Measurements from ENCODE around the gene UBE2M. TPM values are rescaled to one million over a fixed set of nuclear protein-coding genes. Genes with fewer than 3 reads are reported as not detected.

UBE2M gene
- total RNA-seq, 2 donors from 2014 or later: 17.1 to 18.9 TPM

- DNase-seq (ENCODE audit: low spot score) (no peak), ATAC-seq (ENCODE audit: insufficient number of reproducible peaks, low FRiP score, low read depth) (no peak)
- TF ChIP-seq, protein P1, sequence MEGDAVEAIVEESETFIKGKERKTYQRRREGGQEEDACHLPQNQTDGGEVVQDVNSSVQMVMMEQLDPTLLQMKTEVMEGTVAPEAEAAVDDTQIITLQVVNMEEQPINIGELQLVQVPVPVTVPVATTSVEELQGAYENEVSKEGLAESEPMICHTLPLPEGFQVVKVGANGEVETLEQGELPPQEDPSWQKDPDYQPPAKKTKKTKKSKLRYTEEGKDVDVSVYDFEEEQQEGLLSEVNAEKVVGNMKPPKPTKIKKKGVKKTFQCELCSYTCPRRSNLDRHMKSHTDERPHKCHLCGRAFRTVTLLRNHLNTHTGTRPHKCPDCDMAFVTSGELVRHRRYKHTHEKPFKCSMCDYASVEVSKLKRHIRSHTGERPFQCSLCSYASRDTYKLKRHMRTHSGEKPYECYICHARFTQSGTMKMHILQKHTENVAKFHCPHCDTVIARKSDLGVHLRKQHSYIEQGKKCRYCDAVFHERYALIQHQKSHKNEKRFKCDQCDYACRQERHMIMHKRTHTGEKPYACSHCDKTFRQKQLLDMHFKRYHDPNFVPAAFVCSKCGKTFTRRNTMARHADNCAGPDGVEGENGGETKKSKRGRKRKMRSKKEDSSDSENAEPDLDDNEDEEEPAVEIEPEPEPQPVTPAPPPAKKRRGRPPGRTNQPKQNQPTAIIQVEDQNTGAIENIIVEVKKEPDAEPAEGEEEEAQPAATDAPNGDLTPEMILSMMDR (IDR thresholded peaks at IDR 0.05): no peak
- Histone ChIP-seq H3K4me3 (no peak overlapping the region), H3K27ac (no peak overlapping the region), H3K36me3 (peaks cover 16% of the 10 kb centered on the region), H3K27me3 (replicated peaks; ENCODE audit: insufficient read depth) (no peaks in the 10 kb centered on the region), H3K4me1 (ENCODE audit: control insufficient read depth in 1 of 2, low read depth in 2 of 2) (peaks cover 0 to 6% of the 10 kb centered on the region in 2 donors), H3K9me3 (no peaks in the 10 kb centered on the region)
Measured at GRCh38 chr19:58584498-58585441, 26.4 kb upstream of the UBE2M start.

GRCh38 chr19:58582985-58583384, 24.6 kb upstream of the UBE2M start:
- Histone ChIP-seq H3K27ac (no peak overlapping the region), H3K36me3 (peaks cover 16% of the 10 kb centered on the region), H3K4me3 (no peak overlapping the region), H3K9me3 (no peaks in the 10 kb centered on the region), H3K27me3 (replicated peaks; ENCODE audit: insufficient read depth) (no peaks in the 10 kb centered on the region), H3K4me1 (ENCODE audit: control insufficient read depth in 1 of 2, low read depth in 2 of 2) (peaks cover 0 to 6% of the 10 kb centered on the region in 2 donors)
- ATAC-seq (ENCODE audit: insufficient number of reproducible peaks, low FRiP score, low read depth) (no peak), DNase-seq (ENCODE audit: low spot score) (no peak)
- TF ChIP-seq, protein P1 (IDR thresholded peaks at IDR 0.05): no peak

GRCh38 chr19:58581227-58582141, 23.1 kb upstream of the UBE2M start:
- no peaks in the 10 kb centered on the region for H3K9me3 ChIP-seq
- H3K27me3 ChIP-seq (replicated peaks; ENCODE audit: insufficient read depth): no peaks in the 10 kb centered on the region
- no peak overlapping the region for H3K4me3 ChIP-seq
- DNase-seq (ENCODE audit: low spot score) (peak; percentile 45), ATAC-seq (ENCODE audit: insufficient number of reproducible peaks, low FRiP score, low read depth) (peak; percentile 74)
- peaks cover 16% of the 10 kb centered on the region for H3K36me3 ChIP-seq
- peak overlapping the region; percentile 27 to 52 for H3K27ac ChIP-seq
- H3K4me1 ChIP-seq (ENCODE audit: control insufficient read depth in 1 of 2, low read depth in 2 of 2): peaks cover 0 to 10% of the 10 kb centered on the region in 2 donors
- TF ChIP-seq, protein P1 (IDR thresholded peaks at IDR 0.05): peak; percentile 89

DNA sequence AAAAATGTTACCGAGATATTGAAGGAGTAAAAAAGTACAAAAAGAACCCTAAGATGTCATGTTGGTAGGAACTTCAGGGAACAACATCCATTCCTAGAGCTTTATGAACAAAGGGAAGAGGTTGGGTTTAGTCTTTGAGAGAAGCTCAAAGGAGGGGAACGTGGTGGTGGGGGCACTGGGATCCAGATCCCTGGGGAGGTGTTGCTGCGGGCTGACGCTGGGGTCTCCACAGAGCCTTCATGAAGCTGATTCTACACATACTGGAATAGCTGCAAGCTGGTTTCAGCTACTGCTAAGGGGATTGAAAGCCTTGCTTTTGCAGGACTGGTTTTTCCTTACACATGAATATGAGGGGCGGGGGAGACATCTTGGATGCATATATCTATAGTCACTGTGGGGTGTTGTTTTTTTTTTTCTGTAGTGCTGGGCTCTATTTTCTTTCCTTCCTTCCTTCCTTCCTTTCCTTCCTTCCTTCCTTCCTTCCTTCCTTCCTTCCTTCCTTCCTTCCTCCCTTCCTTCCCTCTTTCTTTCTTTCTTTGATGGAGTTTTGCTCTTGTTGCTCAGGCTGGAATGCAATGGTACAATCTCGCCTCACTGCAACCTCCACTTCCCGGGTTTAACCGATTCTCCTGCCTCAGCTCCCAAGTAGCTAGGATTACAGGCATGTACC, 21.2 kb upstream of the UBE2M start:
- H3K36me3 ChIP-seq: peaks cover 11% of the 10 kb centered on the region
- H3K9me3 ChIP-seq: no peaks in the 10 kb centered on the region
- no peak overlapping the region for H3K27ac ChIP-seq
- TF ChIP-seq, protein P1 (IDR thresholded peaks at IDR 0.05): no peak
- peaks cover 2 to 10% of the 10 kb centered on the region in 2 donors for H3K4me1 ChIP-seq (ENCODE audit: control insufficient read depth in 1 of 2, low read depth in 2 of 2)
- H3K4me3 ChIP-seq: no peak overlapping the region
- ATAC-seq (ENCODE audit: insufficient number of reproducible peaks, low FRiP score, low read depth): no peak
- DNase-seq (ENCODE audit: low spot score): no peak
- no peaks in the 10 kb centered on the region for H3K27me3 ChIP-seq (replicated peaks; ENCODE audit: insufficient read depth)
